Measurements from ENCODE around the gene DNAJC21. TPM values are rescaled to one million over a fixed set of nuclear protein-coding genes. Genes with fewer than 3 reads are reported as not detected.

Gene DNAJC21
- total and polyA plus RNA-seq, 3 experiments from 2014 or later: 31.0 to 70.6 (median 64.7) TPM

DNA sequence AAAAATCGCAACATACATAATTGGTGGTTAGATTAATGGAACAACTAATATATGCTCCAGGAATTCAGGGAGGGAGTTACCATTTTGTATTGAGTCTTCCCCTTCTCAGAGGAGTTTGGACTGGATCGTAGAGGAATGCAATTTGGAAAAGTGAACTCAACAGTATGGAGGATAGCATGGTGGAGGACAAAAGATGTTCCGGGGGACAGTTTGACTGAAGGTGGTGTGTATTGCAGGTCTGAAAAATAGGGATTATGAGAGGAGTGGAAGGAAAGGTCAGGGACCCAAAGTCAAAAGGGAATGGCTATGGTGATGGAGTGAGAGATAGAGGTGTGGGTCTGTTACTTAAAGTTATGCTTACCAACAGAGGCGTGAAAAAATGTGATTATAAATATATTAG is 1.5 kb downstream of the DNAJC21 start:
- Mint-ChIP-seq H3K36me3 (peaks cover 0 to 35% (median 4%) of the 10 kb centered on the region in 3 donors), H3K4me1 (peaks cover 33 to 55% (median 40%) of the 10 kb centered on the region in 3 donors), H3K27ac (peak overlapping the region; percentile 72 to 98 (median 96)), H3K27me3 (peaks cover 0 to 3% of the 10 kb centered on the region in 2 donors), H3K4me3 (peak overlapping the region; percentile 94 to 100 (median 96)), H3K9me3 (no peaks in the 10 kb centered on the region)
- no peaks in the 10 kb centered on the region for H3K9me3 ChIP-seq (ENCODE audit: low read length)
- H3K4me1 ChIP-seq (ENCODE audit: insufficient read depth, low read length): peaks cover 23% of the 10 kb centered on the region
- H3K36me3 ChIP-seq (ENCODE audit: insufficient read depth, low read length): peaks cover 8% of the 10 kb centered on the region
- POLR2A ChIA-PET: interaction anchor here (1.1 to 3.8 kb wide), 2 partner anchors 11 to 15 kb away, joined by 9 to 97 read pairs; partner anchors contain the start of genes BRIX1 and RAD1
- CTCF ChIA-PET: interaction anchor here (1.2 kb wide), 1 partner anchor 31 kb away, joined by 3 read pairs; no protein-coding TSS in a partner anchor
- peak overlapping the region; percentile 86 for H3K27ac ChIP-seq (ENCODE audit: low read depth, low read length)
- peak overlapping the region; percentile 86 for H3K4me3 ChIP-seq (ENCODE audit: low read length)
- H3K27me3 ChIP-seq (ENCODE audit: insufficient read depth, low read length, poor library complexity, severe bottlenecking): no peaks in the 10 kb centered on the region
- DNase-seq: no peak

DNA sequence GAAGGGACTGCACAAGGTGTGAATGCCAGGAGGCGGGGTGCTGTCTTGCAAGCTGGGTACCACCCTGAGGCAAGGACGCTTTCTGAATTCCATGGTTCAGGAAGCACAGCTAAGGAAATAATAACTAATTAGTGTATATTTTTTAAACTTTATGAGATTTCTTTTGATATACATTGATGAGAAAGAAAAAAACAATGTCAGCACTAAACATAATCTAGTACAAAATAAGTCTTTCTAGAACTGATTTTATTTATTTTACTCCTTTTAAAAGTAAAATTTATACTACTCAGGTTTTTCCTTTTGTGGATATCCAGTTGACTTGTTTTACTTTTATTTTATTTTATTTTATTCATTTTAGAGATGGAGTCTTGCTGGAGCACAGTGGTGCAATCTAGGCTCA is 3.6 kb downstream of the DNAJC21 start:
- Mint-ChIP-seq H3K4me3 (no peak overlapping the region), H3K4me1 (peaks cover 33 to 55% (median 44%) of the 10 kb centered on the region in 3 donors)
- POLR2A ChIA-PET: no interaction called here

GRCh38 chr5:34941936-34942335 is 12.6 kb downstream of the DNAJC21 start:
- H3K4me1 ChIP-seq (ENCODE audit: insufficient read depth, low read length): no peaks in the 10 kb centered on the region
- Mint-ChIP-seq H3K27ac (no peak overlapping the region), H3K36me3 (peaks cover 14 to 78% (median 29%) of the 10 kb centered on the region in 3 donors), H3K4me1 (peaks cover 0 to 4% (median 3%) of the 10 kb centered on the region in 3 donors), H3K27me3 (no peaks in the 10 kb centered on the region), H3K9me3 (no peaks in the 10 kb centered on the region), H3K4me3 (no peak overlapping the region)
- DNase-seq: no peak
- no peaks in the 10 kb centered on the region for H3K9me3 ChIP-seq (ENCODE audit: low read length)
- no peak overlapping the region for H3K27ac ChIP-seq (ENCODE audit: low read depth, low read length)
- H3K27me3 ChIP-seq (ENCODE audit: insufficient read depth, low read length, poor library complexity, severe bottlenecking): no peaks in the 10 kb centered on the region
- no peak overlapping the region for H3K4me3 ChIP-seq (ENCODE audit: low read length)
- ChIA-PET POLR2A (no interaction called here), CTCF (no interaction called here)
- H3K36me3 ChIP-seq (ENCODE audit: insufficient read depth, low read length): peaks cover 25% of the 10 kb centered on the region

More for the DNA sequence above, 3.6 kb downstream of the DNAJC21 start:
- no peak for DNase-seq
- no peak overlapping the region for H3K27ac ChIP-seq (ENCODE audit: low read depth, low read length)
- H3K36me3 ChIP-seq (ENCODE audit: insufficient read depth, low read length): peaks cover 18% of the 10 kb centered on the region
- H3K27ac Mint-ChIP-seq: no peak overlapping the region
- no peaks in the 10 kb centered on the region for H3K9me3 Mint-ChIP-seq
- peaks cover 0 to 3% of the 10 kb centered on the region in 2 donors for H3K27me3 Mint-ChIP-seq
- CTCF ChIA-PET: no interaction called here
- H3K4me1 ChIP-seq (ENCODE audit: insufficient read depth, low read length): peaks cover 23% of the 10 kb centered on the region
- H3K27me3 ChIP-seq (ENCODE audit: insufficient read depth, low read length, poor library complexity, severe bottlenecking): no peaks in the 10 kb centered on the region
- H3K9me3 ChIP-seq (ENCODE audit: low read length): no peaks in the 10 kb centered on the region
- peaks cover 0 to 46% (median 7%) of the 10 kb centered on the region in 3 donors for H3K36me3 Mint-ChIP-seq
- no peak overlapping the region for H3K4me3 ChIP-seq (ENCODE audit: low read length)

DNA sequence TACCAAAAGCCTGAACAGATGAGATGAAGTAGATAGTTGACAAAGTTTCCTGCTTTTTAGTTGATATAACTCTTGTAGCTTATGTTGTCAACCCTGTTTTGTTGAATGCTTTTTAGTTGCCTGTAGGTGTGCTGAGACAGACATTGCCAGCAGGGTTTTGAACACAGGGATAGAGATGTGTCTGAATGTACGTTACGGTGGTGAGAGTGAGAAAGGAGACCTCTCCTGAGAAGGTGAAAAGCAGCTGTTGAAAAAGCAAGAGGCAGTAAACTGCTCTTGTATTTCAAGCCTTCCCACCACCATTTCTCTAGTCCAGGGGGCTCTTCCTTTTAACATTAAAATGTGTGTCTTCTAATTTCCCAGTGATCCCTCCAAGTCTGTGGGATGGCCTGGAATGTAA is 14.7 kb downstream of the DNAJC21 start:
- Mint-ChIP-seq H3K36me3 (peaks cover 13 to 75% (median 27%) of the 10 kb centered on the region in 3 donors), H3K9me3 (no peaks in the 10 kb centered on the region), H3K4me1 (peaks cover 0 to 3% (median 0%) of the 10 kb centered on the region in 3 donors), H3K4me3 (no peak overlapping the region), H3K27ac (no peak overlapping the region), H3K27me3 (no peaks in the 10 kb centered on the region)
- Histone ChIP-seq H3K36me3 (ENCODE audit: insufficient read depth, low read length) (peaks cover 11% of the 10 kb centered on the region), H3K9me3 (ENCODE audit: low read length) (no peaks in the 10 kb centered on the region), H3K27ac (ENCODE audit: low read depth, low read length) (no peak overlapping the region), H3K4me3 (ENCODE audit: low read length) (no peak overlapping the region), H3K4me1 (ENCODE audit: insufficient read depth, low read length) (no peaks in the 10 kb centered on the region), H3K27me3 (ENCODE audit: insufficient read depth, low read length, poor library complexity, severe bottlenecking) (no peaks in the 10 kb centered on the region)
- ChIA-PET POLR2A (no interaction called here), CTCF (interaction anchor here (1.6 kb wide), 1 partner anchor 14 kb away, joined by 4 read pairs; the partner anchor contains the start of gene DNAJC21)
- no peak for DNase-seq

DNA sequence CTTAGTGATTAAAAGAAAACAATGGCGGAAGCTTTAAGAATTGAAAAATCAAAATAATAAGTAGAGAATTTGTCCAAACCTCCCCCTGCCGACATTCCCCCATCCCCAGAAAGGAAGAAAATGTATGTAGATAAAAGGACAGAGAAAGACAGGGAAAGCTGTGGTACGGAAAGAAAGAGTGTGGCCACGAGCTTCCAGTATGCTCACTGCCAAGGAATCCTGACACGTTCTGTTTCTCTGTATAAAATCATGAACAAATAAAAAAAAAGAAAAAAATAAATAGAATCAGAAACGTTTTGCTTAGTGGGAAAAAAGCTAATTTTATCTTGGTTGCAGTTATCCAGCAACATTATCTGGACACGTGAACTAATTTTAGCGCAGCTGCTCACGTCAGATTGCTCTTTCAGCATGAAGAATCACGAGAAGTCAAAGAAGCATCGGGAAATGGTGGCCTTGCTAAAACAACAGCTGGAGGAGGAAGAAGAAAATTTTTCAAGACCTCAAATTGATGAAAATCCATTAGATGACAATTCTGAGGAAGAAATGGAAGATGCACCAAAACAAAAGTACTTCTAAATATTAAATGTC is 15.2 kb downstream of the DNAJC21 start:
- no peaks in the 10 kb centered on the region for H3K27me3 ChIP-seq (ENCODE audit: insufficient read depth, low read length, poor library complexity, severe bottlenecking)
- no peaks in the 10 kb centered on the region for H3K4me1 ChIP-seq (ENCODE audit: insufficient read depth, low read length)
- no peak overlapping the region for H3K4me3 ChIP-seq (ENCODE audit: low read length)
- Mint-ChIP-seq H3K27ac (no peak overlapping the region), H3K4me1 (peaks cover 0 to 2% (median 0%) of the 10 kb centered on the region in 3 donors), H3K9me3 (no peaks in the 10 kb centered on the region), H3K4me3 (no peak overlapping the region), H3K36me3 (peaks cover 13 to 77% (median 29%) of the 10 kb centered on the region in 3 donors), H3K27me3 (no peaks in the 10 kb centered on the region)
- H3K36me3 ChIP-seq (ENCODE audit: insufficient read depth, low read length): peaks cover 11% of the 10 kb centered on the region
- ChIA-PET POLR2A (no interaction called here), CTCF (interaction anchor here (1.6 kb wide), 1 partner anchor 15 kb away, joined by 4 read pairs; the partner anchor contains the start of gene DNAJC21)
- H3K9me3 ChIP-seq (ENCODE audit: low read length): no peaks in the 10 kb centered on the region
- no peak for DNase-seq
- no peak overlapping the region for H3K27ac ChIP-seq (ENCODE audit: low read depth, low read length)

- Mint-ChIP-seq H3K36me3 (peaks cover 0 to 34% (median 14%) of the 10 kb centered on the region in 3 donors), H3K4me3 (no peak overlapping the region), H3K27ac (peak overlapping the region in 1 of 8 donors; percentile 32), H3K4me1 (peaks cover 1 to 6% (median 6%) of the 10 kb centered on the region in 3 donors), H3K9me3 (no peaks in the 10 kb centered on the region), H3K27me3 (no peaks in the 10 kb centered on the region)
- no peak for DNase-seq
- Histone ChIP-seq H3K4me1 (ENCODE audit: insufficient read depth, low read length) (no peaks in the 10 kb centered on the region), H3K36me3 (ENCODE audit: insufficient read depth, low read length) (peaks cover 5% of the 10 kb centered on the region), H3K9me3 (ENCODE audit: low read length) (no peaks in the 10 kb centered on the region), H3K27ac (ENCODE audit: low read depth, low read length) (no peak overlapping the region), H3K27me3 (ENCODE audit: insufficient read depth, low read length, poor library complexity, severe bottlenecking) (no peaks in the 10 kb centered on the region), H3K4me3 (ENCODE audit: low read length) (no peak overlapping the region)
- POLR2A ChIA-PET: no interaction called here
- CTCF ChIA-PET: no interaction called here
Measured at GRCh38 chr5:34957321-34957720, 28.0 kb downstream of the DNAJC21 start.

DNA sequence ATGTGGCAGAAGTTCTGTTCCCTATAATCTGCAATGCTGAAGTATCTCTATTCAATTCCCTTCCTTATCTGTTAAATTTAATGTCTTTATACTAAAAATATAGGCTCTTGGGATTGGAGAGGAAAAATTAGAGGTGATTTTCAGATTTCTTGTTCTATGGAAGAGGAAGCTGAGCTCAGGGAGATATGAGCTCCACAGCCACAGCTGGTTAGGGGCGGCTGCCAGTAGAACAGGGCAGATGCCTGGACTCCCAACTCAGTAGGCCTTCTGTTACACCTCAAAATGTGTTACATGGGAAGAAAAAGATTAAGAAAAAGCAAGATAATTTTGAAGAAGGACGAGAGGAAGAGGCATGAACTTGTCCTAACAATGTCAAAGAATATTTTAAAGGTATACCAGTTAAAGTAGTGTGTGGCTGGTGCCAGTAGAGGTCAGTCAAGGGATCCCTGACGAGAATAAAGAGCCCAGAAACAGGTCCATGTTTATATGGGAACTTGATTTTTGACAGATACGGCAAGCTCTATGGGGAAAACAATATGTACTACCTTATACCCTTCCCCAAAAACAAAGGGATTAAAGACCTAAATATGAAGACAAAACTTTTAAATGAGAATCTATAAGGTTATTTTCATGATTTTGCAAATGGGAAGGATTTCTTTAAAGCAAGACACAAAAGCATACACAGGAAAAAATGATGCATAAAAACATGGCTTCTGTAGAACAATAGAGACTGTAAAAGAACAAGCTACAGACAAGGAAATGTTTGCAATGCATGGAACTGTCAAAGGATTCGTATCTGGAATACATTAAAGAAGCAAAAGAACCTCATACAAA is 28.7 kb downstream of the DNAJC21 start:
- Mint-ChIP-seq H3K27ac (peak overlapping the region in 4 of 8 donors; percentile 14 to 81 (median 65)), H3K9me3 (no peaks in the 10 kb centered on the region), H3K4me1 (peaks cover 1 to 6% (median 6%) of the 10 kb centered on the region in 3 donors), H3K4me3 (no peak overlapping the region), H3K27me3 (no peaks in the 10 kb centered on the region), H3K36me3 (peaks cover 0 to 28% (median 14%) of the 10 kb centered on the region in 3 donors)
- POLR2A ChIA-PET: no interaction called here
- H3K27me3 ChIP-seq (ENCODE audit: insufficient read depth, low read length, poor library complexity, severe bottlenecking): no peaks in the 10 kb centered on the region
- DNase-seq: no peak
- CTCF ChIA-PET: interaction anchor here (0.7 kb wide), 1 partner anchor 967 kb away, joined by 3 read pairs; no protein-coding TSS in a partner anchor
- H3K27ac ChIP-seq (ENCODE audit: low read depth, low read length): no peak overlapping the region
- H3K36me3 ChIP-seq (ENCODE audit: insufficient read depth, low read length): peaks cover 5% of the 10 kb centered on the region
- no peaks in the 10 kb centered on the region for H3K9me3 ChIP-seq (ENCODE audit: low read length)
- H3K4me3 ChIP-seq (ENCODE audit: low read length): no peak overlapping the region
- H3K4me1 ChIP-seq (ENCODE audit: insufficient read depth, low read length): no peaks in the 10 kb centered on the region

DNA sequence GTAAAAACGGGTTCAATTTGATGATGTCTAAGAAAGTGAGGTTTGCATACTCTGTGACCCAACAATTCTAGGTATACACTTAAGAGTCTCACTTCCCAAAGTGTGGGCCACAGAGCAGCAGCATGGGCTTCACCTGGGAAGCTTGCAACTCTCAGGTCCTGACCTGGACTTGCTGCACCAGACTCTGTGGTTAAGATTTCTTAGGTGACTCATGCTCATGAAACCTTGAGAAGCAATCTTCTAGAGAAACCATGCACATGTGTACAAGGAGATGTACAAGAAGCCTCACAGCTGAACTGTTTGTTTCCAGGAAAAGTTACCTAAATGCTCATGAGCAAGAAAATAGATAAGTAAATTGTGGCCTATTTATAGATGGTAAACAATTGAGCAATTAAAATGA is 30.0 kb downstream of the DNAJC21 start:
- Histone ChIP-seq H3K9me3 (ENCODE audit: low read length) (no peaks in the 10 kb centered on the region), H3K4me3 (ENCODE audit: low read length) (no peak overlapping the region), H3K27me3 (ENCODE audit: insufficient read depth, low read length, poor library complexity, severe bottlenecking) (no peaks in the 10 kb centered on the region), H3K27ac (ENCODE audit: low read depth, low read length) (no peak overlapping the region), H3K4me1 (ENCODE audit: insufficient read depth, low read length) (no peaks in the 10 kb centered on the region), H3K36me3 (ENCODE audit: insufficient read depth, low read length) (peaks cover 2% of the 10 kb centered on the region)
- ChIA-PET CTCF (no interaction called here), POLR2A (no interaction called here)
- peak overlapping the region in 5 of 8 donors; percentile 7 to 73 (median 22) for H3K27ac Mint-ChIP-seq
- DNase-seq: no peak
- no peaks in the 10 kb centered on the region for H3K9me3 Mint-ChIP-seq
- H3K36me3 Mint-ChIP-seq: peaks cover 0 to 20% (median 13%) of the 10 kb centered on the region in 3 donors
- H3K4me1 Mint-ChIP-seq: peaks cover 1 to 6% (median 6%) of the 10 kb centered on the region in 3 donors
- H3K27me3 Mint-ChIP-seq: no peaks in the 10 kb centered on the region
- no peak overlapping the region for H3K4me3 Mint-ChIP-seq

Measured in CD8-positive, alpha-beta memory T cell (primary cell).